ENCODE measurements around the gene ZNF33A. TPM values are rescaled to one million over a fixed set of nuclear protein-coding genes. Genes with fewer than 3 reads are reported as not detected.

The ZNF33A gene
- total RNA-seq, 1 experiment from 2014 or later: 18.0 TPM

GRCh38 chr10:38094927-38095574 lies 84.6 kb downstream of the ZNF33A start:
- no peak for ATAC-seq
- intact Hi-C loops (cut with micrococcal nuclease): loop anchor here (1.0 to 5.0 kb wide), 3 partner anchors 85 to 238 kb away; partner anchors contain the start of genes ZNF248, ZNF25 and ZNF33A
- TF ChIP-seq EZH2phosphoT487 (IDR thresholded peaks at IDR 0.05; ENCODE audit: borderline replicate concordance, low read length) (no peak), EZH2 (IDR thresholded peaks at IDR 0.05; ENCODE audit: low read length, unreplicated experiment) (no peak), CTCF (conservative IDR thresholded peaks at IDR 0.05; ENCODE audit: low read depth, low read length) (no peak)
- Histone ChIP-seq H3K9me2 (replicated peaks; ENCODE audit: low read length) (no peaks in the 10 kb centered on the region), H3K79me2 (ENCODE audit: low read length) (peaks cover 36% of the 10 kb centered on the region), H3K9ac (ENCODE audit: low read length) (peak overlapping the region; percentile 90), H3F3A (ENCODE audit: low read length, unreplicated experiment) (no peaks in the 10 kb centered on the region), H4K20me1 (ENCODE audit: low read length) (no peaks in the 10 kb centered on the region), H2AFZ (ENCODE audit: low read length) (peak overlapping the region; percentile 100), H3K4me3 (ENCODE audit: low read length) (peak overlapping the region; percentile 91), H3K36me3 (ENCODE audit: low read depth, low read length) (peaks cover 44% of the 10 kb centered on the region), H3K27ac (ENCODE audit: low read length) (no peak overlapping the region), H3K4me1 (ENCODE audit: insufficient read depth, low read length) (peaks cover 13% of the 10 kb centered on the region), H3K9me3 (ENCODE audit: low read length) (peaks cover 17% of the 10 kb centered on the region; the same call in 1 of the 2 replicates), H3K4me2 (ENCODE audit: low read length) (peak overlapping the region; percentile 96), H3K27me3 (ENCODE audit: low read length) (no peaks in the 10 kb centered on the region)
- CTCF ChIA-PET: no interaction called here
- DNase-seq: no peak
- POLR2A ChIA-PET (ENCODE audit: unreplicated experiment): no interaction called here
- BruUV-seq (replicated peaks): no TSS peak

- CTCF ChIA-PET: no interaction called here
- Histone ChIP-seq H3K9me2 (replicated peaks; ENCODE audit: low read length) (no peaks in the 10 kb centered on the region), H3K4me1 (ENCODE audit: insufficient read depth, low read length) (no peaks in the 10 kb centered on the region), H3K79me2 (ENCODE audit: low read length) (0 out of 2 replicates have a peak, but pooled peaks cover 8% of the 10 kb centered on the region), H3K27ac (ENCODE audit: low read length) (no peak overlapping the region), H3K9ac (ENCODE audit: low read length) (no peak overlapping the region), H3K9me3 (ENCODE audit: low read length) (peaks cover 48% of the 10 kb centered on the region), H3K36me3 (ENCODE audit: low read depth, low read length) (peaks cover 90% of the 10 kb centered on the region), H4K20me1 (ENCODE audit: low read length) (no peaks in the 10 kb centered on the region), H3F3A (ENCODE audit: low read length, unreplicated experiment) (no peaks in the 10 kb centered on the region), H3K27me3 (ENCODE audit: low read length) (no peaks in the 10 kb centered on the region), H3K4me3 (ENCODE audit: low read length) (0 out of 2 replicates have a peak overlapping the region, but pooled peaks have one; percentile 11), H2AFZ (ENCODE audit: low read length) (no peak overlapping the region), H3K4me2 (ENCODE audit: low read length) (no peak overlapping the region)
- TF ChIP-seq EZH2phosphoT487 (IDR thresholded peaks at IDR 0.05; ENCODE audit: borderline replicate concordance, low read length) (no peak), EZH2 (IDR thresholded peaks at IDR 0.05; ENCODE audit: low read length, unreplicated experiment) (no peak), CTCF (conservative IDR thresholded peaks at IDR 0.05; ENCODE audit: low read depth, low read length) (no peak)
- intact Hi-C loops (cut with micrococcal nuclease): no loop called here
- ATAC-seq (no peak), DNase-seq (no peak)
- BruUV-seq (replicated peaks): no TSS peak
- POLR2A ChIA-PET (ENCODE audit: unreplicated experiment): interaction anchor here (0.5 kb wide), 1 partner anchor 11 kb away, joined by 3 read pairs; no protein-coding TSS in a partner anchor
Observed at GRCh38 chr10:38102880-38103279, 92.4 kb downstream of the ZNF33A start.

- Histone ChIP-seq H3K27ac (ENCODE audit: low read length) (no peak overlapping the region), H3F3A (ENCODE audit: low read length, unreplicated experiment) (no peaks in the 10 kb centered on the region), H3K4me1 (ENCODE audit: insufficient read depth, low read length) (no peaks in the 10 kb centered on the region), H3K9me3 (ENCODE audit: low read length) (peaks cover 47% of the 10 kb centered on the region), H4K20me1 (ENCODE audit: low read length) (no peaks in the 10 kb centered on the region), H3K4me2 (ENCODE audit: low read length) (no peak overlapping the region), H3K9me2 (replicated peaks; ENCODE audit: low read length) (no peaks in the 10 kb centered on the region), H3K27me3 (ENCODE audit: low read length) (no peaks in the 10 kb centered on the region), H2AFZ (ENCODE audit: low read length) (no peak overlapping the region), H3K36me3 (ENCODE audit: low read depth, low read length) (peaks cover 82% of the 10 kb centered on the region), H3K79me2 (ENCODE audit: low read length) (0 out of 2 replicates have a peak, but pooled peaks cover 5% of the 10 kb centered on the region), H3K9ac (ENCODE audit: low read length) (no peak overlapping the region), H3K4me3 (ENCODE audit: low read length) (peak overlapping the region; percentile 11; the same call in 1 of the 2 replicates)
- ChIA-PET POLR2A (ENCODE audit: unreplicated experiment) (no interaction called here), CTCF (no interaction called here)
- intact Hi-C loops (cut with micrococcal nuclease): no loop called here
- no TSS peak for BruUV-seq (replicated peaks)
- TF ChIP-seq EZH2phosphoT487 (IDR thresholded peaks at IDR 0.05; ENCODE audit: borderline replicate concordance, low read length) (no peak), EZH2 (IDR thresholded peaks at IDR 0.05; ENCODE audit: low read length, unreplicated experiment) (no peak), CTCF (conservative IDR thresholded peaks at IDR 0.05; ENCODE audit: low read depth, low read length) (no peak)
- no peak for DNase-seq
- ATAC-seq: no peak
Observed at GRCh38 chr10:38103756-38104155, 93.3 kb downstream of the ZNF33A start.
